Skeletal muscle satellite cell (primary cell): ENCODE results near the gene TBC1D1.

ENCODE experiments used
- H3K27me3 ChIP-seq: 2 replicates; pipeline ENCODE4 v1.7.0; 2013; ENCODE audit warnings: low read length; ENCODE audit not compliant: control insufficient read depth, insufficient read depth
- H3K36me3 ChIP-seq: 2 replicates; pipeline ENCODE4 v1.7.0; 2013; ENCODE audit warnings: mild to moderate bottlenecking, control low read depth, low read length; ENCODE audit not compliant: insufficient read depth
- H3K4me1 ChIP-seq: 2 replicates; pipeline ENCODE4 v1.7.0; 2013; ENCODE audit warnings: low read length; ENCODE audit not compliant: control insufficient read depth, insufficient read depth
- H3K4me2 ChIP-seq: 2 replicates; pipeline ENCODE4 v1.7.0; 2013; ENCODE audit warnings: mild to moderate bottlenecking, low read length
- H3K4me3 ChIP-seq: 2 replicates; pipeline ENCODE4 v1.7.0; 2013; ENCODE audit warnings: low read length
- H3K9ac ChIP-seq: 2 replicates; pipeline ENCODE4 v1.7.0; 2013; ENCODE audit warnings: mild to moderate bottlenecking, low read depth, low read length, moderate library complexity
- H3K9me3 ChIP-seq: replicated peaks from 2 replicates; pipeline ENCODE4 v1.7.0; 2013; ENCODE audit warnings: mild to moderate bottlenecking, control low read depth, low read length

TBC1D1 gene

DNA sequence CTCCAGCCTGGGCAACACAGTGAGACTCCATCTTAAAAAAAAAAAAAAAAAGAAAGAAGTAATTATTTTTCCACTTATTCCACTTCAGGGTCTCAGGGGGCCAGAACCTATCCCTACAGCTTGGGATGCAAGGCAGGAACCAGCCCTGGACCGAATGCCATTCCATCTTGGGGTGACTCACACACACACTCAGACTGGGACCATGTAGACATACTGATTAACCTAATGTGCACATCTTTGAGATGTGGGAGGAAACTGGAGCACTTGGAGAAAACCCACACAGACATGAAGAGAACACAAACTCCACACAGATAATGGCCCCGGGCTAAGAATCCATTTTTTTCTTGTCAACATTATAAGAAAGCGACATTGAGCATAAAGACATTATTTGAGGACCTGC is 201.8 kb downstream of the TBC1D1 start:
- H3K9me3 ChIP-seq: no peaks in the 10 kb centered on the region
- H3K36me3 ChIP-seq: peaks cover 3% of the 10 kb centered on the region
- H3K4me2 ChIP-seq: no peak overlapping the region
- peaks cover 5% of the 10 kb centered on the region for H3K4me1 ChIP-seq
- H3K4me3 ChIP-seq: no peak overlapping the region
- H3K9ac ChIP-seq: no peak overlapping the region
- H3K27me3 ChIP-seq: no peaks in the 10 kb centered on the region

GRCh38 chr4:38094419-38094818 is 203.5 kb downstream of the TBC1D1 start:
- Histone ChIP-seq H3K4me1 (peaks cover 14% of the 10 kb centered on the region), H3K4me3 (no peak overlapping the region), H3K9me3 (no peaks in the 10 kb centered on the region), H3K36me3 (peaks cover 6% of the 10 kb centered on the region), H3K27me3 (no peaks in the 10 kb centered on the region), H3K9ac (no peak overlapping the region), H3K4me2 (no peak overlapping the region)

- Histone ChIP-seq H3K36me3 (peaks cover 6% of the 10 kb centered on the region), H3K9ac (no peak overlapping the region), H3K4me1 (peaks cover 25% of the 10 kb centered on the region)
These were observed 204.8 kb downstream of the TBC1D1 start for GRCh38 chr4:38095691-38096090.

GRCh38 chr4:38097818-38098217 is 206.9 kb downstream of the TBC1D1 start:
- Histone ChIP-seq H3K4me1 (peaks cover 20% of the 10 kb centered on the region), H3K9me3 (no peaks in the 10 kb centered on the region), H3K4me2 (no peak overlapping the region), H3K36me3 (peaks cover 4% of the 10 kb centered on the region), H3K27me3 (no peaks in the 10 kb centered on the region), H3K4me3 (no peak overlapping the region), H3K9ac (no peak overlapping the region)

More at GRCh38 chr4:38095691-38096090, 204.8 kb downstream of the TBC1D1 start:
- H3K27me3 ChIP-seq: no peaks in the 10 kb centered on the region
- H3K9me3 ChIP-seq: no peaks in the 10 kb centered on the region
- H3K4me2 ChIP-seq: no peak overlapping the region
- H3K4me3 ChIP-seq: no peak overlapping the region

GRCh38 chr4:38099020-38099600 is 208.2 kb downstream of the TBC1D1 start:
- Histone ChIP-seq H3K36me3 (peaks cover 10% of the 10 kb centered on the region), H3K9ac (peak overlapping the region; percentile 76)

GRCh38 chr4:38099908-38100407 is 209.1 kb downstream of the TBC1D1 start:
- no peaks in the 10 kb centered on the region for H3K27me3 ChIP-seq
- H3K9ac ChIP-seq: peak overlapping the region; percentile 76
- H3K4me3 ChIP-seq: no peak overlapping the region
- peaks cover 20% of the 10 kb centered on the region for H3K4me1 ChIP-seq
- H3K36me3 ChIP-seq: peaks cover 10% of the 10 kb centered on the region
- H3K4me2 ChIP-seq: peak overlapping the region; percentile 36
- H3K9me3 ChIP-seq: no peaks in the 10 kb centered on the region

More at GRCh38 chr4:38099020-38099600, 208.2 kb downstream of the TBC1D1 start:
- Histone ChIP-seq H3K9me3 (no peaks in the 10 kb centered on the region), H3K4me3 (no peak overlapping the region), H3K27me3 (no peaks in the 10 kb centered on the region), H3K4me2 (peak overlapping the region; percentile 36), H3K4me1 (peaks cover 20% of the 10 kb centered on the region)

GRCh38 chr4:38100474-38101255 is 209.8 kb downstream of the TBC1D1 start:
- Histone ChIP-seq H3K9me3 (no peaks in the 10 kb centered on the region), H3K9ac (peak overlapping the region; percentile 46), H3K4me3 (no peak overlapping the region), H3K27me3 (no peaks in the 10 kb centered on the region), H3K4me2 (no peak overlapping the region), H3K4me1 (peaks cover 20% of the 10 kb centered on the region), H3K36me3 (peaks cover 10% of the 10 kb centered on the region)

DNA sequence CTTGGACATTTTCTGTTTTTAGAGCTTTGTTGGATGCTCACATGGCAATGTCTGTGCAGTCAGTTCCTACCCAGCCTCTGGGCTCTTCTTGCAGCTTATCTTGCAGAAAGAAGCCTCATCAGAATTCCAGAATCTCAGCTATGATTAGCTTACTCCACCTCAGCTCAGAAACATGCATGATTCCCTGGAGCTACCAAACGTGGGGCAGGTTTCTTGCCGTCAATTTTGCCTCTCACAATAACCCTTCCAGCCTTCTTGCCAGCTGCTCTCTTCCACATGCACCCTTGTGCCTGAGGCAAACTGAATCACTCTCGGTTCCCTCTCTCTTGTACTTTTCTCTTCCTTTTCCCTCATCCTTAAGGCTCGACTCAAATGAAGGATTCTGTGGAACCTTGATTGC is 210.7 kb downstream of the TBC1D1 start:
- H3K9ac ChIP-seq: no peak overlapping the region

GRCh38 chr4:38102957-38103588 is 212.2 kb downstream of the TBC1D1 start:
- Histone ChIP-seq H3K9me3 (no peaks in the 10 kb centered on the region), H3K4me2 (no peak overlapping the region), H3K4me3 (no peak overlapping the region), H3K27me3 (no peaks in the 10 kb centered on the region), H3K4me1 (peaks cover 27% of the 10 kb centered on the region), H3K9ac (no peak overlapping the region), H3K36me3 (peaks cover 16% of the 10 kb centered on the region)

More for the DNA sequence above, 210.7 kb downstream of the TBC1D1 start:
- no peaks in the 10 kb centered on the region for H3K27me3 ChIP-seq
- no peak overlapping the region for H3K4me2 ChIP-seq
- no peaks in the 10 kb centered on the region for H3K9me3 ChIP-seq
- H3K4me3 ChIP-seq: no peak overlapping the region
- H3K36me3 ChIP-seq: peaks cover 10% of the 10 kb centered on the region
- H3K4me1 ChIP-seq: peaks cover 26% of the 10 kb centered on the region

GRCh38 chr4:38105475-38106220 is 214.8 kb downstream of the TBC1D1 start:
- Histone ChIP-seq H3K27me3 (no peaks in the 10 kb centered on the region), H3K9me3 (no peaks in the 10 kb centered on the region), H3K4me2 (no peak overlapping the region), H3K36me3 (peaks cover 16% of the 10 kb centered on the region), H3K4me1 (peaks cover 8% of the 10 kb centered on the region), H3K4me3 (no peak overlapping the region), H3K9ac (no peak overlapping the region)

DNA sequence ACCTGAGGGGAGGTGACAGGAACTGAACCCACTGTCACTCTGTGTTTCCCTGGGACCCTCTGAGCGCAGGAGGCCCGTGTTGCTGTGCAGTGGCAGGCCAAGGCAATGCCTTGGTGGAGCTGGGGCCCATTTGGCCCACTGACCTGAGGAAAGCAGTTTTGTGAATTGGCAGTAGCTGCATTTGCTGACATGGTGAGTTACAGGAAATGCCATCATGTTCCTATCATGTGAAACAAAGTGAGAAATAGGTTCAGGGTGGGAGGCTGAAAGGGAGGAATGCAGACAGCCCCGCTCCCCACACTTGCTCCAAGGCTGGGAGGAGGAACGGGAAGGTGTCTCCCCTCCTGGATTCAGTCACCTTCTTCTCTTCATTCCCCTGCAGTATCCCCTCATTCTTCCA is 215.4 kb downstream of the TBC1D1 start:
- H3K4me3 ChIP-seq: no peak overlapping the region
- peaks cover 16% of the 10 kb centered on the region for H3K36me3 ChIP-seq
- no peaks in the 10 kb centered on the region for H3K9me3 ChIP-seq
- no peak overlapping the region for H3K4me2 ChIP-seq
- no peaks in the 10 kb centered on the region for H3K27me3 ChIP-seq
- peaks cover 8% of the 10 kb centered on the region for H3K4me1 ChIP-seq
- no peak overlapping the region for H3K9ac ChIP-seq
